HG03139 (cell line): ENCODE data around the gene PRRX2.

Experiments used
- ATAC-seq: cut with Tn5 transposase; IDR thresholded peaks from one replicate; pipeline ENCODE4 v1.9.1; 2021; ENCODE audit not compliant: unreplicated experiment

PRRX2 gene

GRCh38 chr9:129677456-129677855 is 12.0 kb downstream of the PRRX2 start:
- no peak for ATAC-seq

GRCh38 chr9:129678844-129679243 is 13.4 kb downstream of the PRRX2 start:
- ATAC-seq: no peak

GRCh38 chr9:129679537-129679936 is 14.1 kb downstream of the PRRX2 start:
- ATAC-seq: no peak

GRCh38 chr9:129681924-129682323 is 16.5 kb downstream of the PRRX2 start:
- no peak for ATAC-seq

GRCh38 chr9:129682381-129682780 is 16.9 kb downstream of the PRRX2 start:
- no peak for ATAC-seq

GRCh38 chr9:129685220-129685932 is 19.9 kb downstream of the PRRX2 start:
- ATAC-seq: no peak

GRCh38 chr9:129685933-129686259 is 20.4 kb downstream of the PRRX2 start:
- ATAC-seq: no peak

GRCh38 chr9:129686736-129687135 is 21.3 kb downstream of the PRRX2 start:
- ATAC-seq: no peak

- ATAC-seq: no peak
Observed at GRCh38 chr9:129687391-129687790, 21.9 kb downstream of the PRRX2 start.

GRCh38 chr9:129688285-129689043 is 23.0 kb downstream of the PRRX2 start:
- ATAC-seq: no peak

- no peak for ATAC-seq
Observed at GRCh38 chr9:129692534-129692933, 27.1 kb downstream of the PRRX2 start.

- ATAC-seq: no peak
Observed at GRCh38 chr9:129693741-129694140, 28.3 kb downstream of the PRRX2 start.

- no peak for ATAC-seq
Observed at GRCh38 chr9:129694243-129694646, 28.8 kb downstream of the PRRX2 start.

GRCh38 chr9:129695870-129696269 is 30.4 kb downstream of the PRRX2 start:
- ATAC-seq: no peak

- ATAC-seq: no peak
Observed at GRCh38 chr9:129696944-129697655, 31.7 kb downstream of the PRRX2 start.

GRCh38 chr9:129697656-129698253 is 32.3 kb downstream of the PRRX2 start:
- no peak for ATAC-seq

GRCh38 chr9:129698254-129698757 is 32.9 kb downstream of the PRRX2 start:
- ATAC-seq: no peak

GRCh38 chr9:129701054-129701453 is 35.6 kb downstream of the PRRX2 start:
- ATAC-seq: no peak

- no peak for ATAC-seq
Observed at GRCh38 chr9:129701549-129701948, 36.1 kb downstream of the PRRX2 start.

- ATAC-seq: no peak
Observed at GRCh38 chr9:129702589-129703520, 37.4 kb downstream of the PRRX2 start.
